H9 (cell line): ENCODE results near the gene FUZ. TPM values are rescaled to one million over a fixed set of nuclear protein-coding genes. Genes with fewer than 3 reads are reported as not detected.

ENCODE experiments used
- DNase-seq: peaks from one replicate; pipeline ENCODE4 v3.0.0-alpha.2; 2017
- H2AFZ ChIP-seq: one replicate; pipeline ENCODE4 v1.6.1; 2013; ENCODE audit warnings: mild to moderate bottlenecking, low read length, control low read depth, moderate library complexity
- H2AK5ac ChIP-seq: 2 replicates; pipeline ENCODE4 v1.6.1; 2013; ENCODE audit warnings: low read length, control low read depth, mixed read lengths; ENCODE audit not compliant: insufficient read length
- H2BK120ac ChIP-seq: one replicate; pipeline ENCODE4 v1.6.1; 2013; ENCODE audit warnings: low read depth, mild to moderate bottlenecking, low read length, control low read depth, inconsistent platforms; ENCODE audit not compliant: poor library complexity, severe bottlenecking
- H2BK12ac ChIP-seq: 2 replicates; pipeline ENCODE4 v1.6.1; 2013; ENCODE audit warnings: low read length, control low read depth, mixed read lengths, low read depth; ENCODE audit not compliant: insufficient read length
- H2BK15ac ChIP-seq: 2 replicates; pipeline ENCODE4 v1.6.1; 2013; ENCODE audit warnings: low read depth, low read length, control low read depth
- H2BK20ac ChIP-seq: one replicate; pipeline ENCODE4 v1.6.1; 2013; ENCODE audit warnings: low read depth, mild to moderate bottlenecking, low read length, control low read depth, inconsistent platforms; ENCODE audit not compliant: poor library complexity, severe bottlenecking
- H2BK5ac ChIP-seq: 2 replicates; pipeline ENCODE4 v1.6.1; 2013; ENCODE audit warnings: low read length, control low read depth, mixed read lengths; ENCODE audit not compliant: insufficient read length
- H3K14ac ChIP-seq: 2 replicates; pipeline ENCODE4 v1.6.1; 2013; ENCODE audit warnings: low read length, control low read depth; ENCODE audit not compliant: insufficient read depth
- H3K18ac ChIP-seq: 2 replicates; pipeline ENCODE4 v1.6.1; 2013; ENCODE audit warnings: low read depth, mild to moderate bottlenecking, mixed read lengths, low read length, control low read depth; ENCODE audit not compliant: insufficient read length
- H3K23ac ChIP-seq: 2 replicates; pipeline ENCODE4 v1.6.1; 2013; ENCODE audit warnings: low read length, control low read depth, mixed read lengths, low read depth; ENCODE audit not compliant: insufficient read length
- H3K23me2 ChIP-seq: 2 replicates; pipeline ENCODE4 v1.6.1; 2013; ENCODE audit warnings: low read depth, mild to moderate bottlenecking, mixed read lengths, low read length, control low read depth; ENCODE audit not compliant: insufficient read length, poor library complexity, severe bottlenecking
- H3K27ac ChIP-seq: 2 replicates; pipeline ENCODE4 v1.5.1; 2013; ENCODE audit warnings: low read length, control low read depth, mixed read lengths, low read depth; ENCODE audit not compliant: insufficient read length
- H3K27me3 ChIP-seq: 2 replicates; pipeline ENCODE4 v1.6.1; 2013; ENCODE audit warnings: low read length, control low read depth, inconsistent platforms; ENCODE audit not compliant: insufficient read depth
- H3K4ac ChIP-seq: 2 replicates; pipeline ENCODE4 v1.6.1; 2013; ENCODE audit warnings: low read depth, mild to moderate bottlenecking, control low read depth, inconsistent platforms, low read length, moderate library complexity
- H3K4me1 ChIP-seq: 2 replicates; pipeline ENCODE4 v1.6.1; 2013; ENCODE audit warnings: low read length, control low read depth, inconsistent platforms; ENCODE audit not compliant: insufficient read depth
- H3K4me2 ChIP-seq: 2 replicates; pipeline ENCODE4 v1.6.1; 2013; ENCODE audit warnings: low read length, control low read depth, mixed read lengths; ENCODE audit not compliant: insufficient read length, insufficient read depth
- H3K56ac ChIP-seq: 2 replicates; pipeline ENCODE4 v1.6.1; 2013; ENCODE audit warnings: low read depth, mild to moderate bottlenecking, mixed read lengths, low read length, control low read depth; ENCODE audit not compliant: insufficient read length
- H3K79me1 ChIP-seq: 2 replicates; pipeline ENCODE4 v1.6.1; 2013; ENCODE audit warnings: low read depth, mild to moderate bottlenecking, moderate library complexity, low read length, control low read depth, inconsistent platforms; ENCODE audit not compliant: insufficient read depth, poor library complexity, severe bottlenecking
- H3K79me2 ChIP-seq: 2 replicates; pipeline ENCODE4 v1.6.1; 2013; ENCODE audit warnings: low read length, control low read depth, inconsistent platforms; ENCODE audit not compliant: insufficient read depth
- H3K9ac ChIP-seq: 2 replicates; pipeline ENCODE4 v1.6.1; 2013; ENCODE audit warnings: low read length, control low read depth, mixed read lengths; ENCODE audit not compliant: insufficient read length; ENCODE audit errors: extremely low read depth
- H3K9me3 ChIP-seq: one replicate; pipeline ENCODE4 v1.6.1; 2013; ENCODE audit warnings: low read depth, low read length, inconsistent platforms; ENCODE audit not compliant: control insufficient read depth
- H3T11ph ChIP-seq: one replicate; pipeline ENCODE4 v1.6.1; 2013; ENCODE audit warnings: mild to moderate bottlenecking, low read length, control low read depth, inconsistent platforms
- H4K20me1 ChIP-seq: one replicate; pipeline ENCODE4 v1.6.1; 2013; ENCODE audit not compliant: control insufficient read depth, insufficient read length, insufficient read depth
- H4K5ac ChIP-seq: 2 replicates; pipeline ENCODE4 v1.6.1; 2013; ENCODE audit warnings: low read depth, mild to moderate bottlenecking, mixed read lengths, low read length, control low read depth; ENCODE audit not compliant: insufficient read length
- H4K8ac ChIP-seq: replicated peaks from 2 replicates; pipeline ENCODE4 v1.6.1; 2013; ENCODE audit warnings: low read length, control low read depth, mixed read lengths, low read depth; ENCODE audit not compliant: insufficient read length
- H4K91ac ChIP-seq: 2 replicates; pipeline ENCODE4 v1.6.1; 2013; ENCODE audit warnings: low read depth, mild to moderate bottlenecking, moderate library complexity, mixed read lengths, low read length, control low read depth; ENCODE audit not compliant: insufficient read length
- H3K27ac Mint-ChIP-seq, 3 experiments: 2 replicates in 2 of 3; 3 replicates in 1 of 3; pipeline ENCODE4 v1.8.0; 2020 to 2021; ENCODE audit warnings: mixed read lengths in 3 of 3, mild to moderate bottlenecking in 1 of 3, moderate library complexity in 1 of 3
- H3K27me3 Mint-ChIP-seq: 2 replicates; pipeline ENCODE4 v1.8.0; 2021; ENCODE audit warnings: low read depth, mild to moderate bottlenecking, moderate library complexity, mixed read lengths
- H3K36me3 Mint-ChIP-seq, 3 experiments: 2 replicates in 2 of 3; 3 replicates in 1 of 3; pipeline ENCODE4 v1.8.0; 2020 to 2021; ENCODE audit warnings: low read depth in 3 of 3, mixed read lengths in 3 of 3; ENCODE audit not compliant: insufficient read depth in 1 of 3
- H3K4me1 Mint-ChIP-seq, 2 experiments: 2 replicates each; pipeline ENCODE4 v1.8.0; 2020; ENCODE audit warnings: mixed read lengths in 2 of 2
- H3K4me3 Mint-ChIP-seq, 2 experiments: 2 replicates in 1 of 2; 3 replicates in 1 of 2; pipeline ENCODE4 v1.8.0; 2020 to 2021; ENCODE audit warnings: mild to moderate bottlenecking in 2 of 2, mixed read lengths in 2 of 2, moderate library complexity in 1 of 2
- H3K9me3 Mint-ChIP-seq, 2 experiments: 2 replicates in 1 of 2; 3 replicates in 1 of 2; pipeline ENCODE4 v1.8.0; 2020; ENCODE audit warnings: mild to moderate bottlenecking in 2 of 2, mixed read lengths in 2 of 2, moderate library complexity in 1 of 2
- WGBS: extraction: QIAGEN DNeasy Blood & Tissue Kit; methylation state at CpG from one replicate; pipeline ENCODE4 v1.1.7; 2013; ENCODE audit warnings: missing lambda C conversion rate, low lambda C conversion rate, mixed read lengths; ENCODE audit not compliant: insufficient read length; ENCODE audit errors: extremely low coverage; 5-methylcytosine and 5-hydroxymethylcytosine counted together
- total RNA-seq: library from RNA; stranded (reverse); gene quantifications from 2 replicates; pipeline ENCODE4 v1.2.1, GENCODE V29; 2021
- TF ChIP-seq, protein P1 (sequence below): fragments of 200-600 bp; sonication (generic); conservative IDR thresholded peaks from 3 replicates; pipeline ENCODE4 v1.8.0; 2021; ENCODE audit warnings: antibody characterized with exemption, mild to moderate bottlenecking

The FUZ gene
- total RNA-seq, 1 experiment from 2014 or later, result 25.1 TPM

GRCh38 chr19:49845414-49845813 lies 32.3 kb upstream of the FUZ start:
- Histone ChIP-seq H3K79me1 (no peaks in the 10 kb centered on the region), H3K27me3 (no peaks in the 10 kb centered on the region), H3K14ac (no peak overlapping the region), H3K9me3 (no peaks in the 10 kb centered on the region), H4K5ac (no peak overlapping the region), H2AK5ac (no peak overlapping the region), H4K8ac (no peak overlapping the region), H4K91ac (no peak overlapping the region), H2BK15ac (no peak overlapping the region), H3K4me1 (no peaks in the 10 kb centered on the region; the same call in 1 of the 2 replicates), H3K4ac (no peak overlapping the region), H2BK20ac (no peak overlapping the region), H4K20me1 (no peaks in the 10 kb centered on the region), H3K79me2 (no peaks in the 10 kb centered on the region), H3K18ac (no peak overlapping the region), H3K4me2 (no peak overlapping the region), H3K23me2 (peaks cover 4% of the 10 kb centered on the region), H2BK12ac (no peak overlapping the region), H2BK120ac (no peak overlapping the region), H3T11ph (no peak overlapping the region), H3K56ac (no peak overlapping the region), H2AFZ (no peak overlapping the region), H3K9ac (no peak overlapping the region), H2BK5ac (no peak overlapping the region), H3K23ac (no peak overlapping the region), H3K27ac (no peak overlapping the region)
- Mint-ChIP-seq H3K9me3 (peaks cover 0 to 4% of the 10 kb centered on the region in 2 experiments; a peak in 2 of 5 replicates), H3K27ac (no peak overlapping the region), H3K4me1 (peaks cover 10 to 11% of the 10 kb centered on the region in 2 experiments), H3K4me3 (no peak overlapping the region), H3K36me3 (peaks cover 18 to 23% (median 18%) of the 10 kb centered on the region in 3 experiments), H3K27me3 (peaks cover 1% of the 10 kb centered on the region)
- no peak for DNase-seq
- TF ChIP-seq, protein P1, sequence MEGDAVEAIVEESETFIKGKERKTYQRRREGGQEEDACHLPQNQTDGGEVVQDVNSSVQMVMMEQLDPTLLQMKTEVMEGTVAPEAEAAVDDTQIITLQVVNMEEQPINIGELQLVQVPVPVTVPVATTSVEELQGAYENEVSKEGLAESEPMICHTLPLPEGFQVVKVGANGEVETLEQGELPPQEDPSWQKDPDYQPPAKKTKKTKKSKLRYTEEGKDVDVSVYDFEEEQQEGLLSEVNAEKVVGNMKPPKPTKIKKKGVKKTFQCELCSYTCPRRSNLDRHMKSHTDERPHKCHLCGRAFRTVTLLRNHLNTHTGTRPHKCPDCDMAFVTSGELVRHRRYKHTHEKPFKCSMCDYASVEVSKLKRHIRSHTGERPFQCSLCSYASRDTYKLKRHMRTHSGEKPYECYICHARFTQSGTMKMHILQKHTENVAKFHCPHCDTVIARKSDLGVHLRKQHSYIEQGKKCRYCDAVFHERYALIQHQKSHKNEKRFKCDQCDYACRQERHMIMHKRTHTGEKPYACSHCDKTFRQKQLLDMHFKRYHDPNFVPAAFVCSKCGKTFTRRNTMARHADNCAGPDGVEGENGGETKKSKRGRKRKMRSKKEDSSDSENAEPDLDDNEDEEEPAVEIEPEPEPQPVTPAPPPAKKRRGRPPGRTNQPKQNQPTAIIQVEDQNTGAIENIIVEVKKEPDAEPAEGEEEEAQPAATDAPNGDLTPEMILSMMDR, result no peak
- no CpG with 5 or more reads among the region's 3 CpGs for WGBS
